Liver (tissue), 3 donors: ENCODE results near the gene MAPKAPK2.

Source experiments
- CTCF ChIP-seq: fragments of 150-350 bp; IDR thresholded peaks from 2 replicates; pipeline ENCODE4 v1.5.1; 2017; ENCODE audit warnings: improper control_type of control experiment, low read depth, low read length; ENCODE audit not compliant: missing input control
- GABPA ChIP-seq, 2 donors: IDR thresholded peaks in 1 of 2; conservative IDR thresholded peaks in 1 of 2; 2 replicates each; pipeline ENCODE4 v1.6.1; 2016; ENCODE audit warnings: antibody characterized with exemption in 2 of 2, mild to moderate bottlenecking in 1 of 2, moderate library complexity in 1 of 2
- JUND ChIP-seq, 2 donors: IDR thresholded peaks; 2 replicates each; pipeline ENCODE4 v1.6.1; 2016; ENCODE audit warnings: antibody characterized with exemption in 2 of 2
- SP1 ChIP-seq: IDR thresholded peaks from 2 replicates; pipeline ENCODE4 v1.6.1; 2018; ENCODE audit warnings: antibody characterized with exemption, mild to moderate bottlenecking
- TAF1 ChIP-seq: conservative IDR thresholded peaks from 2 replicates; pipeline ENCODE4 v1.6.1; 2016; ENCODE audit warnings: antibody characterized with exemption, mild to moderate bottlenecking
- YY1 ChIP-seq: IDR thresholded peaks from 2 replicates; pipeline ENCODE4 v1.6.1; 2016; ENCODE audit warnings: antibody characterized with exemption, mild to moderate bottlenecking
- ZBTB33 ChIP-seq: IDR thresholded peaks from 2 replicates; pipeline ENCODE4 v1.6.1; 2016; ENCODE audit warnings: antibody characterized with exemption
- TF ChIP-seq, protein P1 (sequence below): IDR thresholded peaks from 2 replicates; pipeline ENCODE4 v1.6.1; 2016; ENCODE audit warnings: antibody characterized with exemption, mild to moderate bottlenecking
- TF ChIP-seq, protein P2 (sequence below): IDR thresholded peaks from 2 replicates; pipeline ENCODE4 v1.6.1; 2016; ENCODE audit warnings: antibody characterized with exemption
- donor health status: healthy.
- donor health status: healthy.

- TF ChIP-seq CTCF, result no peak
- TF ChIP-seq, protein P1, sequence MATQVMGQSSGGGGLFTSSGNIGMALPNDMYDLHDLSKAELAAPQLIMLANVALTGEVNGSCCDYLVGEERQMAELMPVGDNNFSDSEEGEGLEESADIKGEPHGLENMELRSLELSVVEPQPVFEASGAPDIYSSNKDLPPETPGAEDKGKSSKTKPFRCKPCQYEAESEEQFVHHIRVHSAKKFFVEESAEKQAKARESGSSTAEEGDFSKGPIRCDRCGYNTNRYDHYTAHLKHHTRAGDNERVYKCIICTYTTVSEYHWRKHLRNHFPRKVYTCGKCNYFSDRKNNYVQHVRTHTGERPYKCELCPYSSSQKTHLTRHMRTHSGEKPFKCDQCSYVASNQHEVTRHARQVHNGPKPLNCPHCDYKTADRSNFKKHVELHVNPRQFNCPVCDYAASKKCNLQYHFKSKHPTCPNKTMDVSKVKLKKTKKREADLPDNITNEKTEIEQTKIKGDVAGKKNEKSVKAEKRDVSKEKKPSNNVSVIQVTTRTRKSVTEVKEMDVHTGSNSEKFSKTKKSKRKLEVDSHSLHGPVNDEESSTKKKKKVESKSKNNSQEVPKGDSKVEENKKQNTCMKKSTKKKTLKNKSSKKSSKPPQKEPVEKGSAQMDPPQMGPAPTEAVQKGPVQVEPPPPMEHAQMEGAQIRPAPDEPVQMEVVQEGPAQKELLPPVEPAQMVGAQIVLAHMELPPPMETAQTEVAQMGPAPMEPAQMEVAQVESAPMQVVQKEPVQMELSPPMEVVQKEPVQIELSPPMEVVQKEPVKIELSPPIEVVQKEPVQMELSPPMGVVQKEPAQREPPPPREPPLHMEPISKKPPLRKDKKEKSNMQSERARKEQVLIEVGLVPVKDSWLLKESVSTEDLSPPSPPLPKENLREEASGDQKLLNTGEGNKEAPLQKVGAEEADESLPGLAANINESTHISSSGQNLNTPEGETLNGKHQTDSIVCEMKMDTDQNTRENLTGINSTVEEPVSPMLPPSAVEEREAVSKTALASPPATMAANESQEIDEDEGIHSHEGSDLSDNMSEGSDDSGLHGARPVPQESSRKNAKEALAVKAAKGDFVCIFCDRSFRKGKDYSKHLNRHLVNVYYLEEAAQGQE, result no peak
- TF ChIP-seq, protein P2, sequence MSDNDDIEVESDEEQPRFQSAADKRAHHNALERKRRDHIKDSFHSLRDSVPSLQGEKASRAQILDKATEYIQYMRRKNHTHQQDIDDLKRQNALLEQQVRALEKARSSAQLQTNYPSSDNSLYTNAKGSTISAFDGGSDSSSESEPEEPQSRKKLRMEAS, result no peak
- no peak for TF ChIP-seq ZBTB33
- TF ChIP-seq JUND (IDR thresholded peaks at IDR 0.05), result no peak
- no peak for TF ChIP-seq TAF1
- no peak for TF ChIP-seq SP1
- no peak for TF ChIP-seq GABPA (IDR thresholded peaks at IDR 0.05 in 1 of 2, conservative IDR thresholded peaks at IDR 0.05 in 1 of 2)
- TF ChIP-seq YY1, result no peak
Measured at GRCh38 chr1:206662396-206663092, 22.2 kb upstream of the MAPKAPK2 start.
